ENCODE measurements around the gene CDKL4.

DNA sequence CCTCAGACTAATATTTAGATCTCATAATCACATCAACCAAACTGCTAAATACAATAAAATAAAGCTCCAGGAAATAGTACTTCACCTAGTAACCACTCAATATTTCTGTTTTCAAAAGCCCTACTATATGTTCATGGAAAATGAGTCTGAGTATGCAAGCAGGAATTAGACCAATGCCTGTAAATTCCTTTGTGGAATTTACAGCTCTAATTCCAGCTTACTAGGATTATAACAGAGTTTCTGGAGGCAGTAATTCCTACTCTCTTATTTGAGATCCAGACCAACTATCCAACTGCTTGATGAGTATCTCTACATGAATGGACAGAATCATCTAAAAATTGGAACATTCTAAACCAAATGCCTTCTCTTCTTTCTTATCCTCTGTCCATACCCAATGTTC is 11.6 kb downstream of the CDKL4 start:
- TF ChIP-seq POLR2A (IDR thresholded peaks at IDR 0.05; ENCODE audit: low read depth, low read length): no peak
- no peak for TF ChIP-seq TAF1 (IDR thresholded peaks at IDR 0.05; ENCODE audit: low read depth, low read length)
- TF ChIP-seq POU2F2 (IDR thresholded peaks at IDR 0.05; ENCODE audit: low read depth, low read length): no peak
- no peak for TF ChIP-seq POLR2AphosphoS5 (IDR thresholded peaks at IDR 0.05; ENCODE audit: low read depth, low read length)

All from GM12891 (cell line).